Ascending aorta (tissue), 2 donors: ENCODE data around the gene SLC52A3. TPM values are rescaled to one million over a fixed set of nuclear protein-coding genes. Genes with fewer than 3 reads are reported as not detected.

Experiments
- DNase-seq, 2 donors: peaks; one replicate each; pipeline ENCODE4 v3.0.0-alpha.2; 2019; ENCODE audit warnings: low spot score in 2 of 2
- H3K27ac ChIP-seq, 2 donors: fragments of 200-600 bp; sonication (generic); one replicate each; pipeline ENCODE4 v1.5.1; 2016 to 2017; ENCODE audit warnings: mild to moderate bottlenecking in 1 of 2
- H3K27me3 ChIP-seq: fragments of 200-600 bp; sonication (generic); one replicate; pipeline ENCODE4 v1.5.1; 2017
- H3K36me3 ChIP-seq, 2 donors: fragments of 200-600 bp; sonication (generic); one replicate each; pipeline ENCODE4 v1.5.1; 2016
- H3K4me1 ChIP-seq, 2 donors: fragments of 200-600 bp; sonication (generic); one replicate each; pipeline ENCODE4 v1.5.1; 2016 to 2017; ENCODE audit warnings: mild to moderate bottlenecking in 1 of 2
- H3K4me3 ChIP-seq, 2 donors: fragments of 200-600 bp; sonication (generic); one replicate each; pipeline ENCODE4 v1.5.1; 2016 to 2017; ENCODE audit warnings: mild to moderate bottlenecking in 1 of 2
- H3K9me3 ChIP-seq, 2 donors: fragments of 200-600 bp; sonication (generic); one replicate each; pipeline ENCODE4 v1.5.1; 2016
- intact Hi-C: fragments of 100-400 bp; cut with DNase I; formaldehyde crosslinking; loops from one replicate; pipeline ENCODE4 v1.15.1; 2023
- total RNA-seq: library from RNA; depleted of rRNA; stranded (reverse); fragments of >200 nt; gene quantifications from one replicate; pipeline ENCODE4 v1.1.0, GENCODE V29; 2016
- TF ChIP-seq, protein P1 (sequence below), 3 experiments: fragments of 200-600 bp in 2 of 3; fragments of 450-650 bp in 1 of 3; sonication (generic) in 2 of 3; IDR thresholded peaks; one replicate each; pipeline ENCODE4 v1.5.1; 2016 to 2019; ENCODE audit warnings: antibody characterized with exemption in 3 of 3, mild to moderate bottlenecking in 1 of 3, moderate library complexity in 1 of 3

SLC52A3 gene
- total RNA-seq, 1 donor from 2014 or later: 3.0 TPM

DNA sequence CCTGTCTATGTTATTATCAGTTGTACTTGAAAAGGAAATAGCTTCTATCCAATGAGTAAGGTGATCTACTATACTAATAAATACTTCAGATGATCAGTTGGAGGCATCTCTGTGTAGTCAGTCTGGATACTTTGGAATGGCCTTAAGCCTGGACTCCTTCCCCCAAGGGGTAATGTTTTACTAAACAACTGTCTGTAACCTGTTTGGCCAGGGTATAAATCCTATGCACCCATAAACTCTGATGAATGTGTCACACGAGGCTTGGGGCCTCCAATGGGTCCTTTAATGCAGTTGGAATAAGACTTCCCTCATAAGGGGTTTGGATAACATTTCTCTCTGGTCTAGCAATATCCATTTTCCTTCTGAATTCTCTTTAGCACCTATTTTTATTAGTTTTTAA, 19.5 kb upstream of the SLC52A3 start:
- H3K4me3 ChIP-seq: no peak overlapping the region
- intact Hi-C loops: no loop called here
- H3K36me3 ChIP-seq: no peaks in the 10 kb centered on the region
- H3K9me3 ChIP-seq: peaks cover 0 to 3% of the 10 kb centered on the region in 2 donors
- H3K27me3 ChIP-seq: no peaks in the 10 kb centered on the region
- H3K4me1 ChIP-seq: no peaks in the 10 kb centered on the region
- TF ChIP-seq, protein P1, sequence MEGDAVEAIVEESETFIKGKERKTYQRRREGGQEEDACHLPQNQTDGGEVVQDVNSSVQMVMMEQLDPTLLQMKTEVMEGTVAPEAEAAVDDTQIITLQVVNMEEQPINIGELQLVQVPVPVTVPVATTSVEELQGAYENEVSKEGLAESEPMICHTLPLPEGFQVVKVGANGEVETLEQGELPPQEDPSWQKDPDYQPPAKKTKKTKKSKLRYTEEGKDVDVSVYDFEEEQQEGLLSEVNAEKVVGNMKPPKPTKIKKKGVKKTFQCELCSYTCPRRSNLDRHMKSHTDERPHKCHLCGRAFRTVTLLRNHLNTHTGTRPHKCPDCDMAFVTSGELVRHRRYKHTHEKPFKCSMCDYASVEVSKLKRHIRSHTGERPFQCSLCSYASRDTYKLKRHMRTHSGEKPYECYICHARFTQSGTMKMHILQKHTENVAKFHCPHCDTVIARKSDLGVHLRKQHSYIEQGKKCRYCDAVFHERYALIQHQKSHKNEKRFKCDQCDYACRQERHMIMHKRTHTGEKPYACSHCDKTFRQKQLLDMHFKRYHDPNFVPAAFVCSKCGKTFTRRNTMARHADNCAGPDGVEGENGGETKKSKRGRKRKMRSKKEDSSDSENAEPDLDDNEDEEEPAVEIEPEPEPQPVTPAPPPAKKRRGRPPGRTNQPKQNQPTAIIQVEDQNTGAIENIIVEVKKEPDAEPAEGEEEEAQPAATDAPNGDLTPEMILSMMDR (IDR thresholded peaks at IDR 0.05): no peak
- no peak overlapping the region for H3K27ac ChIP-seq
- no peak for DNase-seq

DNA sequence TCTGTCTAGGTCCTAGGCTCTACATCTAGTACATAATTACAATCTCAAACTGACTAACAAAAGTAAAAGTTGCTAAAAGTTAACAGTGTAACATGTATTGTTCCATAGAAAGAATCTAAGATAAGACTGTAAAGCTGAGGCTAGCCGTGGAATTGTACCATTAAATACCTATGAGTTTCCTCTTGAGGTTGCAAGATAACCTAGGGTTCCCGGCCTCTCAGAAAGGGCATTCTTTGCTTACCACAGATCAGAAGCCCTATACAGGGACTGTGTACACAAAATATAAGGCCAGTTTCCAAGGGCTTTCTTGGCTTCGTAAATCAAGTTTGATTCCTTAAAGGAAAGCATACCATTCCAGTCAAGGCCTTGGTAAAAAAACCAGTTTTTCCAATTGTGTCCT, 11.5 kb upstream of the SLC52A3 start:
- H3K27me3 ChIP-seq: no peaks in the 10 kb centered on the region
- H3K27ac ChIP-seq: no peak overlapping the region
- intact Hi-C loops: no loop called here
- no peak overlapping the region for H3K4me3 ChIP-seq
- H3K4me1 ChIP-seq: no peaks in the 10 kb centered on the region
- TF ChIP-seq, protein P1 (IDR thresholded peaks at IDR 0.05): no peak
- no peaks in the 10 kb centered on the region for H3K36me3 ChIP-seq
- DNase-seq: no peak
- peaks cover 0 to 3% of the 10 kb centered on the region in 2 donors for H3K9me3 ChIP-seq

DNA sequence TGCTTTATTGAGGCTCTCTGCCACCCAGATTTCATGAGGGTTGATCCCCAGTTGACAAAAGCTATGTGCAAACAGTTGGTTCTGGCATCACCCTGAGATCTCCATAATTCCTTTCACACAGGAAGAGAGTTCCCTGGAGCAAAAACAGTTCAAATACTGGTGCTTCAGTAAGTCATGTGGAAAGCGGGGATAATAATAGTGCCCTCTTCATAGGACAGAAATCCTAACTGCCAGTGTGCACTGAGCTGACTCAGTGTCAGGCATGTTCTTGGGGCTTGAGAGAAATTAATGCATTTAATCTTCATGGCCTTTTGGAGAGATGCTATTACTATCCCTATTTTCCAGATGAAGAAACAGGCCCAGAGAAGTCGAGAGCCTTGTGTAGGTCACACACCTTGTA, 7.9 kb upstream of the SLC52A3 start:
- DNase-seq: no peak
- intact Hi-C loops: no loop called here
- no peaks in the 10 kb centered on the region for H3K9me3 ChIP-seq
- no peaks in the 10 kb centered on the region for H3K27me3 ChIP-seq
- H3K36me3 ChIP-seq: no peaks in the 10 kb centered on the region
- H3K4me1 ChIP-seq: no peaks in the 10 kb centered on the region
- TF ChIP-seq, protein P1 (IDR thresholded peaks at IDR 0.05): no peak
- H3K4me3 ChIP-seq: no peak overlapping the region
- no peak overlapping the region for H3K27ac ChIP-seq

GRCh38 chr20:775679-776135, 7.4 kb upstream of the SLC52A3 start:
- Histone ChIP-seq H3K4me1 (no peaks in the 10 kb centered on the region), H3K27me3 (no peaks in the 10 kb centered on the region), H3K4me3 (no peak overlapping the region), H3K27ac (no peak overlapping the region), H3K36me3 (no peaks in the 10 kb centered on the region), H3K9me3 (no peaks in the 10 kb centered on the region)
- intact Hi-C loops: no loop called here
- TF ChIP-seq, protein P1 (IDR thresholded peaks at IDR 0.05): no peak
- DNase-seq: no peak

- DNase-seq: no peak
- TF ChIP-seq, protein P1 (IDR thresholded peaks at IDR 0.05): no peak
- no peak overlapping the region for H3K27ac ChIP-seq
- intact Hi-C loops: no loop called here
- H3K4me1 ChIP-seq: no peaks in the 10 kb centered on the region
- no peaks in the 10 kb centered on the region for H3K36me3 ChIP-seq
- H3K9me3 ChIP-seq: no peaks in the 10 kb centered on the region
- no peak overlapping the region for H3K4me3 ChIP-seq
- no peaks in the 10 kb centered on the region for H3K27me3 ChIP-seq
Measured at GRCh38 chr20:774660-775057, 6.4 kb upstream of the SLC52A3 start.

- Histone ChIP-seq H3K36me3 (no peaks in the 10 kb centered on the region), H3K4me3 (no peak overlapping the region), H3K27me3 (no peaks in the 10 kb centered on the region), H3K27ac (no peak overlapping the region), H3K9me3 (no peaks in the 10 kb centered on the region), H3K4me1 (no peaks in the 10 kb centered on the region)
- TF ChIP-seq, protein P1 (IDR thresholded peaks at IDR 0.05): no peak
- no peak for DNase-seq
- intact Hi-C loops: no loop called here
Measured at GRCh38 chr20:774016-774659, 5.8 kb upstream of the SLC52A3 start.
